Activated T-helper 17 cell treated with anti-CD3 and anti-CD28 coated beads, Interleukin-2, amount 50 U/mL, for 72 hours (primary cell): ENCODE data around the gene SGK1. TPM values are rescaled to one million over a fixed set of nuclear protein-coding genes. Genes with fewer than 3 reads are reported as not detected.
A peak's percentile ranks its signal among the peaks of the same experiment; 100 is the strongest.

Experiments used
- ATAC-seq: fragments of 150-1000 bp; cut with Tn5 transposase; replicated peaks from 2 replicates; pipeline ENCODE4 v1.10.0; 2021; ENCODE audit warnings: mild to moderate bottlenecking, moderate library complexity
- H3K27ac Mint-ChIP-seq: one replicate; pipeline ENCODE4 v1.8.0; 2022; ENCODE audit warnings: mixed read lengths
- H3K27me3 Mint-ChIP-seq: one replicate; pipeline ENCODE4 v1.8.0; 2022; ENCODE audit warnings: mixed read lengths
- H3K36me3 Mint-ChIP-seq: one replicate; pipeline ENCODE4 v1.8.0; 2022; ENCODE audit warnings: low read depth, mild to moderate bottlenecking, mixed read lengths
- H3K4me1 Mint-ChIP-seq: one replicate; pipeline ENCODE4 v1.8.0; 2022; ENCODE audit warnings: mixed read lengths
- H3K4me3 Mint-ChIP-seq: one replicate; pipeline ENCODE4 v1.8.0; 2022; ENCODE audit warnings: mild to moderate bottlenecking, mixed read lengths
- H3K9me3 Mint-ChIP-seq: one replicate; pipeline ENCODE4 v1.8.0; 2022; ENCODE audit warnings: mixed read lengths
- total RNA-seq, 2 donors: library from RNA; stranded (reverse); gene quantifications; one replicate each; pipeline ENCODE4 v1.2.3, GENCODE V29; 2022

Gene SGK1
- 10 to 100 TPM; 29.7 to 51.5 TPM for total RNA-seq

DNA sequence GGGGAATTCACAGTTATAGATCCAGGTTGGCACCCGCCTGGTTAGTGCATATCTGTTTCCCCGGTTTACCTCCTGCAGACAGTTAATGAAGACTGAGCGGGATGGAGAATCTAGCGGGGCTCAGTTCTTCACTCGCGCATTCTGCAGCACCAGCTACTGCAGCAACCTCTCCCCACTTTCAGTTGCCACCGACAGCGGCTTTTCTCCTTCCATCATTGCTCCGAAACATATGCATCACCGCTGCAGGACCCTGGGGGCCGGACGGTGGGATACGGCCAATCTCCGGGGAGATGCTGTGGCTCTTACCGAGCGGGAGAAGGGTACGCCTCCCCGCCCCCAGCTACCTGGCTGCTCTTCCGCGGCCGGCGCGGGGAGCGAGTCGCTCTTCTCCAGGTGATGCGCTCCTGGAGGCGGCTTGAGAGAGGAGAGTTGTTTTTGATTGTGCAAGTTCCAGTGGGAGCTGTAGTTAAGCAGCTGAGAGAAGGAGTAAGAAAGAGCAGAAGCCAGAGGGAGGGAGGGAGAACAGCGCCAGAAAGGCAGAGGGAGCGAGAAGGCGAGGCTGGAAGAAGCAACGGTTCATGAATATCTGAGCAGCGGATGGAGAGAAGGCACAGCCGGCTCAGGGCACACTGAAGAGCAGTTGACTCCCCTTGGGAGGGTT, at the start of gene SGK1:
SGK1 (minus strand) TSS at position 642 of the 661 bp plus-strand sequence. CDS start 652 bp downstream, outside the sequence.
- H3K4me3 Mint-ChIP-seq: peak within 1 kb of the TSS; percentile 85
- no peak within 1 kb of the TSS for H3K27ac Mint-ChIP-seq
- peaks cover 34% of the 10 kb centered on the region for H3K27me3 Mint-ChIP-seq
- peaks cover 4% of the 10 kb centered on the region for H3K9me3 Mint-ChIP-seq
- peaks cover 10% of the 10 kb centered on the region for H3K4me1 Mint-ChIP-seq
- no peaks in the 10 kb centered on the region for H3K36me3 Mint-ChIP-seq
- ATAC-seq: peak; percentile 78

DNA sequence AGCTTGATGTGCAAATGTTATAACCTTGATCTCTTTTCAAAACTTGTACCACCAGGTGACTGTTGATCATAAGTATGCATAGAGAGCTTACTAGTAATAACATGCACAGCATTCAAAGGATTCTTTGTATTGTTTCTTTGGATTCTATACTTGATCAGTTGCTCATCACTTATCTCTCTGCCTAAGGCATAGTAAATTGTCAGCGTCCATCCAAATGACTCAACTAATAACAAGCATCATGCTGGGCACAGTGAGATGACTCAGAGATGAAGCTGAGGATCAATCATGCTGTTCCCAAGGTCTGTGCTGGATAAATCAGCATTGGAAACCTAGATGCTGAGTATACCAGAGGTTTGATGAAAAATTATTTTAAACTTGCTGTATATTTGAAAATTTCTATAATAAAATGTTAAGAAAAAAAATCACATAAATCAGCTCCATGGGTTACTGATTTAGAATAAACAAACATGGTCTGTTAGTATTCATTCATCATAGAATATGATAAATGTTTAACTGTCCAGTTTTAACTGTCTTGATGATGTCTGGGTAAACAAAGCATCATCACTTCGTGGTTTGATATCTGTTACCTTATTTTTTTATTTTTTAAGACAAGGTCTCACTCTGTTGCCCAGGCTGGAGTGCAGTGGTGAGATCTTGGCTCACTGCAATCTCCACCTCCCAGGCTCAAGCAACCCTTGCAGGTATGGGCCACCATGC, 45.6 kb upstream of the SGK1 start:
- Mint-ChIP-seq H3K27ac (no peak overlapping the region), H3K4me3 (no peak overlapping the region), H3K9me3 (no peaks in the 10 kb centered on the region), H3K4me1 (peaks cover 2% of the 10 kb centered on the region), H3K36me3 (no peaks in the 10 kb centered on the region), H3K27me3 (no peaks in the 10 kb centered on the region)
- ATAC-seq: peak; percentile 40

DNA sequence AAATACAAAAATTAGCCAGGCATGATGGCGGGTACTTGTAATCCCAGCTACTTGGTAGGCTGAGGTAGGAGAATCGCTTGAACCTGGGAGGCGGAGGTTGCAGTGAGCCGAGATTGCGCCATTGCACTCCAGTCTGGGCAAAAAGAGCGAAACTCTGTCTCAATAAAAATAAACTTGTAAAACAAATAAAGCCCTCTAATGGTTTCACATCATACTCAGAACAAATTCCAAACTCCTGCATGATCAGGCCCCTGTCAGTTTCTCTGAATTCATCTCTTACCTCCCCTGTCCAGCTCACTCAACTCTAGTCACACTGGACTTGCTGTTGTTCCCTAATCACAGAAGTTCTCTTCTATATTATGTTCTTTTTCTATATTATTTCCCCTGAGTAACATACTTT, 43.1 kb upstream of the SGK1 start:
- no peaks in the 10 kb centered on the region for H3K9me3 Mint-ChIP-seq
- H3K36me3 Mint-ChIP-seq: no peaks in the 10 kb centered on the region
- peaks cover 6% of the 10 kb centered on the region for H3K4me1 Mint-ChIP-seq
- no peak overlapping the region for H3K4me3 Mint-ChIP-seq
- ATAC-seq: no peak
- H3K27me3 Mint-ChIP-seq: no peaks in the 10 kb centered on the region
- no peak overlapping the region for H3K27ac Mint-ChIP-seq

DNA sequence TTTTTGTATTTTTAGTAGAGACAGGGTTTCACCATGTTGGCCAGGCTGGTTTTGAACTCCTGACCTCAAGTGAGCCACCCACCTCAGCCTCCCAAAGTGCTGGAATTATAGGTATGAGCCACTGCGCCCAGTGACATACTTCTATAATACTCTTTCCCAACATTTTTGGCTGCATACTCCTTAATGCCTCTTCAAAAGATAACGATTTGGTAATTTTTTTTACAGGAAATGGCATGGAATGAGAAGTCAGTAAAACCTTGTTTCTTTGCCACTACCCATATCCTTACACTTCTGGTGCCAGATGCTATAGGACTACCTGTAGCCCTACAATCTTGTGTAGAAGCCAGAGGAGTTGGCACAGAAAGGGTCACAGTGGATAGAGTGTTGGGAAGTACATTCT, 41.4 kb upstream of the SGK1 start:
- Mint-ChIP-seq H3K36me3 (no peaks in the 10 kb centered on the region), H3K4me1 (peaks cover 6% of the 10 kb centered on the region), H3K27me3 (no peaks in the 10 kb centered on the region), H3K27ac (no peak overlapping the region), H3K9me3 (peaks cover 5% of the 10 kb centered on the region), H3K4me3 (no peak overlapping the region)
- ATAC-seq: no peak

DNA sequence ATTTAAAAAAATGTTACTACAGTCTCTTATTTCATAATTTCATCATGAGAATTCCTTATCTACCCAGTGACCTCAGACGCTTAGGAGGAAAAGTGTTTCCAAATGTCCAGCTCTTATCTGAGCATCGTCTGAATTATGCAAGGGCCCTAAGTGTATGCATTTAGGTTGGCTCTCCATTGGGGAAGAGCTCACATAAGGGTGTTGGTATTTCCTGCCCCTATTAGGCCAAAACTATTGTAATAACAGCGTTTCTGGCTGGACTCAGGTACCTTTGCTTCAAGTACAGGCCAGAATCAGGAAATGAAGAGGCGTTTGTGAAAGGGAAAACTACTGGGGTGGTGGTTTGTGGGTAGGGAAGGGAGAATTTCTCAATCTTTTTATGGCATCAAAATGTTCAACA, 40.4 kb upstream of the SGK1 start:
- no peaks in the 10 kb centered on the region for H3K27me3 Mint-ChIP-seq
- H3K4me1 Mint-ChIP-seq: peaks cover 6% of the 10 kb centered on the region

DNA sequence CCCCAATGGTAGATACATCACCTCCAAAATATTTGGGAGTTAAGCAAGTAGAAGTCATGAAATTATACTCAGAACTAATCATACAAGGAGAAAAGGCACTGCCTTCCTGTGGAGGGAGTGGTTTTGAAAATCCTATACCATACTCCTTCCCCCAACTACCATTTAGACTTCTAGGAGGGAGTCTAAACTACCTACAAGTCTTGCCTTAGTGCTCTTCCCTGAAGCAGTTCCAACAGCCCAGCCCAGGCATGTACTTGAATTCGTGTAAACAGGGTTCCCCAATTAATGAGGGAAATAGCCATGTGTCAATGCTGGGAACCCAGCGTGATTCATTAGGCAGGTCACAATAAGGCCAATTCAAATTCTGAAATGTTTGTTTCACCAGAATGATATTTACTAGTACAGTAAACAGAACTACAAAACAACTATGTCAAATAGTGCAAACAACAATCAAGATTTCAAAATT, 39.1 kb upstream of the SGK1 start:
- no peak overlapping the region for H3K27ac Mint-ChIP-seq
- H3K4me3 Mint-ChIP-seq: no peak overlapping the region
- no peaks in the 10 kb centered on the region for H3K27me3 Mint-ChIP-seq
- peaks cover 15% of the 10 kb centered on the region for H3K4me1 Mint-ChIP-seq
- peaks cover 5% of the 10 kb centered on the region for H3K9me3 Mint-ChIP-seq
- H3K36me3 Mint-ChIP-seq: no peaks in the 10 kb centered on the region
- no peak for ATAC-seq

More for the DNA sequence above, 40.4 kb upstream of the SGK1 start:
- Mint-ChIP-seq H3K9me3 (peaks cover 5% of the 10 kb centered on the region), H3K36me3 (no peaks in the 10 kb centered on the region), H3K27ac (no peak overlapping the region), H3K4me3 (no peak overlapping the region)
- no peak for ATAC-seq

DNA sequence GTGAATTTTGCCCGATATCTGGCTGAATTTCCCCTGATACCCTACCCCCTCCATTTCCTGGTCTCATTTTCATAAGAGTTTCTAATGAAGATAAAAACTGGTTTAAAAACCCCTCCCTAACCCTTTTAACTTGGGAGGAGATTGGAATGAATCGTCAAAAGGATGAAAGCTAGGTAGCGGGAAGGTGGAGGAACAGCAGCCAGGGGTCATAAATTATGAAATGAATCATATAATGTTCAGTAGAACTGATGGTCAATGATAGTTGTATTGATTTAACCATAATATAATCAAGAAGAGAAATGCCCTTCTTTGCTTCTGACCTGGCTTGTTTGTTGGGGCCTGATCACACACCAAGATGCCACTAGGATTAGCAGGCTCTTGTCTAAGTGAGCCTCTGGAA, 38.5 kb upstream of the SGK1 start:
- peaks cover 22% of the 10 kb centered on the region for H3K4me1 Mint-ChIP-seq
- ATAC-seq: no peak
- no peaks in the 10 kb centered on the region for H3K27me3 Mint-ChIP-seq
- no peak overlapping the region for H3K4me3 Mint-ChIP-seq
- H3K36me3 Mint-ChIP-seq: no peaks in the 10 kb centered on the region
- H3K27ac Mint-ChIP-seq: no peak overlapping the region
- peaks cover 5% of the 10 kb centered on the region for H3K9me3 Mint-ChIP-seq

DNA sequence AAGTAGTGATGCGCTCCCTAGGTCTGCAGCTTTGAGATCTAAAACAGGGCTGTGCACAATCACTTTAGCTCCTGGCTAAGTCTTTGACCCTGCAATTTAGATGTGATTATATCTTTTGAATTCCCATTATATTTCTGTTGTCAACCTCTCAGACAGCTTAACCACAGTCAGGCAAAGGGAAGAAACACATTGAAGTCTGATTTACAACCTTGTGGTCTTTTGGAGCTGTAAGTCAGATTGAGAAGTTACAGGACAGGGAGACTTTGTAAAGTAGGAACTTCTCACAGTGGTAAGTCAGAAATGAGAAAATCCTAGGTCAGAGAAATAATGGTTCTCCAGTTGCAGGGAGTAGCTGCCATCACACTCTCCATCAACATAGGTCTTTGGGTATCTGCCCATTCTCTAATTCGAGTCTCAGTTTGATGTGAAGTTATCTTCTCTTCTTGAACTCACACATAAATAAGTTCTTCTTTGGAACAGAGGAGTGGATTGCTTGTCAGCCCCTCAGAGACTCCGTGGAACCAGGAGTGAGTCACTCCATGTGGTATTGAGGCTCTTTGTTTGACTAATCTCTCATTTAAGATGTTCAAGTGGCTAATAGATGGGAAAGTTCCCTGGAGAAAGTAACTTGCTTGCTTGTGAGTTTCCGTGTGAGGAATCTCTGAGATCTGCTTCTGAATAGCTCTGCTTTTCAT, 35.0 kb upstream of the SGK1 start:
- peak overlapping the region; percentile 47 for H3K27ac Mint-ChIP-seq
- peaks cover 16% of the 10 kb centered on the region for H3K4me1 Mint-ChIP-seq
- peaks cover 5% of the 10 kb centered on the region for H3K9me3 Mint-ChIP-seq
- no peaks in the 10 kb centered on the region for H3K36me3 Mint-ChIP-seq
- peak overlapping the region; percentile 71 for H3K4me3 Mint-ChIP-seq
- peak; percentile 93 for ATAC-seq
- H3K27me3 Mint-ChIP-seq: no peaks in the 10 kb centered on the region

DNA sequence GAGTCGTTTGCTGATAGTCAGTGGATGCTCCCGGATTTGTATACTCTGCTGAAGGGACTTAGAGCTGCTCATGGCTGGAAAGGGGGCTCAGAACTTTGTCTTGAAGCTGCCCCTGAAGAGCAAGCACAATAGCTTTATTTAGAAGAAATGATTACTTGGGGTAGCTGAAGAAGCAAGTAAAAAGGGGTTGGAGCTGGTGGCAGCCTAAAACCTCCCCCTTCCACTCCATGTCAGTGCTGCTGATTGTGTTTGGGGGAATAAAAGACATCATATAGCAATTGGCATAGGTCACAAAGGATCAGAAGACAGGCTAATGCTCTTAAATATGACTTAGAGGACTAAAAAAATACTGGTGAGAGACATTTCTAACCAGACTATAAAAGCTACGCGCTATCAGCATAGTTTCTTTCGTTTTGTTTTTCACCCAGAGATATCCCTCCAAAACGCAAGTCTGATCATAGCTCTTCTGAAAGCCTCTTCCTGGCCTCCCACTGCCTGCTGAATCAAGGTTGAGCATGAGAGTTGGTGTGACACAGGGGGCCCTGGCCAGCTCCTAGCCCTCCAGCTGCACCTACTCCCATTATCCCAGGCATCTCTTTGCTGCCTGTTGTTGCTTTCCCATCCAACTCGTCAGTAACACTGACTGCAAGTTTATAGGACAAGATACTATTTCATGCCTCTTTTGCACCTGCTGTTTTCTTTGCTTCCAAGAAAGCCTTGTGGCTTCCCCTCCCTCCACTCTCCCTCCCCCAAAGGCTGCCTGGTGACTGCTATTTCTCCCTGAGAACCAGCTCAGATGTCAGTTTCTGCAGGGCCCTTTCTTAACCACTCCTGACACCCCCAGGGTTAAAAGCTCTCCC, 33.9 kb upstream of the SGK1 start:
- no peaks in the 10 kb centered on the region for H3K36me3 Mint-ChIP-seq
- peaks cover 5% of the 10 kb centered on the region for H3K9me3 Mint-ChIP-seq
- H3K4me3 Mint-ChIP-seq: peak overlapping the region; percentile 71
- H3K27ac Mint-ChIP-seq: peak overlapping the region; percentile 47
- H3K27me3 Mint-ChIP-seq: no peaks in the 10 kb centered on the region
- peak; percentile 56 for ATAC-seq
- peaks cover 17% of the 10 kb centered on the region for H3K4me1 Mint-ChIP-seq

DNA sequence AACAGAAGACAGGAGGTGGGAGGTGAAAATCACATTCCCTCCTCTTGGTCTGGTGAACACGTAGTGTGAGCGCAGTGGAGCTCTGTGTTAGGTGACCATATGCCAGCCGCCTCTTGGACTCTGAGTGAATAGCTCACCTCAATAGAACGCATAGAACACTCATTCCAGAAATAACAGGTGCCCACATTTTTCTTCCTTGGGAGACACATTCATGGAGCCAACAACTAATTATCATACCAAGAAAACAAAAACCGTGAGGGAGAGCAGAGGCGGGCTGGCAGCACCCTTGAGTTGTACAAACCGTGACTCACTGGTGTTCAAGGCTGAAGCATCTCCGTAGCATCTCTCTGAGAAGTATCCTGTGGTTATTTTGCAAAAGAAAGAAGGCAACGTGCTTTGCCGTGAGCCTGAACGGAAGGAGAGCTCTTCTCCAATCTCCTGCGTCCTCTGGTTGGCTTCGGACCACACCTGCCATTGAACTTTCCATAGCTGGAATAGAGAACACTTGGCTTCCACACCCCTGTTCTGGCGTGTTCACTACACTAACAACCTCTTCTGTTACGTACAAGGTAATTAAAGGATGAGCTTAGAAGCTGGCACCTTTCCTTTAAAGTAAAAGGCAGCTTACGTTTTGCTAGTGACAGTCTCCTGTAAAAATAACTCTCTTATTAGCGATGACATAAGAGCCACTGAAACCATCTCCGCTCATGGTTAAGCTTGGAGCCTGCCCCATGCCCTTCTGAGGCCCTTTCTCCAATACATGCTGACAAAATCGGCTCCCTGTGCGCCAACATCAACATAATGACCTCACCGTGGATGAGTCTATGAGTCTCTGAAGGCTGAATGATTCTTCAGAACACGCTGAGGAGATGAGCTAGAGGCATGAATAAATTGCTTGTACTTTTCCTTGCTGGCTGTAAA, 30.2 kb upstream of the SGK1 start:
- peaks cover 21% of the 10 kb centered on the region for H3K4me1 Mint-ChIP-seq
- H3K4me3 Mint-ChIP-seq: no peak overlapping the region
- no peak for ATAC-seq
- H3K36me3 Mint-ChIP-seq: no peaks in the 10 kb centered on the region
- H3K27me3 Mint-ChIP-seq: no peaks in the 10 kb centered on the region
- H3K27ac Mint-ChIP-seq: no peak overlapping the region
- peaks cover under 1% of the 10 kb centered on the region for H3K9me3 Mint-ChIP-seq

DNA sequence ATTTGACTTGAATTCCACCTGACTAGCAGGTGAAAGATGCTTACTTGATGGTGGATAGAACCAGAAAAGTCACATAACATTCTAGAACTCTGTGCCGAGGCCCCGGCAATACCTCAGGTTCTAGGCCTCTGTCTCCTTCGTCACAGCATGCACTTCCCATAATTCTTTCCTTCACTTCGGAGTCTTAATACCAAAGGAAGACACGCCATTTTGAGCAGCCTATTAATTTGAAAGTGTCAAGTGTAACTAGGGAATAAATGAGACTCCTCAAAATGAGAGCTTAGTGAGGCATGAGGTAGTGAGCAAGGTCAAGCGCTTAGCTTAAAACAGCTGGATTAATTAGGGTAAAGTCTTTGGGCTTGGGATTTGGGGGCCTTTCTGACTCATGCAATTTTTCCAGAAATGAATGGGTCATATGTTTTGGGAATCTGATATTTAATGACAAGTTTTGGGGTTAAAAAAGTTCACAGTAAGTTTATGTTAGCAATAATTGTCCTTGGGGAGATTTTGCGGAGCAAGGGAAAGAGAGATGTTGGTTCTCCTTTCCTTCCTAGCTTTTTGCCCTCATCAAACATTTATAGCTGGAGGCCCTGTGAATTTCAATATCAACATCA, 29.1 kb upstream of the SGK1 start:
- Mint-ChIP-seq H3K27ac (no peak overlapping the region), H3K4me1 (peaks cover 16% of the 10 kb centered on the region), H3K9me3 (peaks cover 5% of the 10 kb centered on the region), H3K27me3 (no peaks in the 10 kb centered on the region), H3K36me3 (no peaks in the 10 kb centered on the region), H3K4me3 (no peak overlapping the region)
- no peak for ATAC-seq

DNA sequence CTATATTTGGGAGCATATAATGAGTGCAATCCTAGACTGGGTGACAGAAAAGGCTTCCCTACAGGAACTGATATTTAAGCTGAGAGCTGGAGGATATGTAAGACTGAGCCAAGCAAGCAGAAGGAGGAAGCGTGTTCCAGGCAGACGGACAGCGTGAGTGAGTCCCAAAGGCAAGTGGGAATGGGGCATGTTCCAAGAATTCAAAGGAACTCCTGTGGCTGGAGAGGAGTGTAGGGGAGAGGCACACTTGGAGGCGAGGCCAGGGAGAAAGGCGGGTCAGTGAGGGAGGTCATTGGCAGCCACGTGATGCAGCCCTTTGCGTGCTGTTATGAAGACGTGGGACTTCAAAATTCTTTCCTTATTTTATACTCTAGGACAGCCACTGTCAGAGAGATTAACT, 27.9 kb upstream of the SGK1 start:
- peaks cover 9% of the 10 kb centered on the region for H3K4me1 Mint-ChIP-seq
- H3K36me3 Mint-ChIP-seq: no peaks in the 10 kb centered on the region
- H3K9me3 Mint-ChIP-seq: peaks cover 5% of the 10 kb centered on the region
- no peaks in the 10 kb centered on the region for H3K27me3 Mint-ChIP-seq
- no peak overlapping the region for H3K27ac Mint-ChIP-seq
- no peak overlapping the region for H3K4me3 Mint-ChIP-seq
- no peak for ATAC-seq

DNA sequence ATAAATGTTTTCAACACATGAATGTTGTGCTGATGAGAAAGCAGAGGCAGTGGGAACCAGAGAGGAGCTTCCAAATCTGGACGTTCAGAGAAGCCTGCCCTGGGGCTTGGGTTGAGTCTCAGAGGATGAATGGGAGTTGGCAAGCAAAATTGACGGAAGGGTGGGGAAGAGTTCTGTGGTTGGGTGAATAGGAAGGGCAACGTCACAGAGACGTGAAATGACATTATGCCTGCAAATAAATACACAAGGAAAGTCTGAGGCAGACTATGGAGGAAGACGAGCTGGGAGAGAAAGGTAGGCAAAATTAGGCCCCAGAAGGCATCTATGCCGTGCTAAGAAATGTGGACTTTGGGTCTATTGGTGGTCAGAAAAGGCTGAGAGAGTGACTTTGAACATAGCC, 25.2 kb upstream of the SGK1 start:
- no peak for ATAC-seq

More for the DNA sequence above, 25.2 kb upstream of the SGK1 start:
- H3K36me3 Mint-ChIP-seq: no peaks in the 10 kb centered on the region
- H3K4me3 Mint-ChIP-seq: no peak overlapping the region
- no peaks in the 10 kb centered on the region for H3K27me3 Mint-ChIP-seq
- H3K4me1 Mint-ChIP-seq: peaks cover 9% of the 10 kb centered on the region
- no peak overlapping the region for H3K27ac Mint-ChIP-seq
- peaks cover 5% of the 10 kb centered on the region for H3K9me3 Mint-ChIP-seq
